Hematopoietic multipotent progenitor cell treated with erythropoietin and hydrocortisone succinate and interleukin-3 and kit ligand, for 4 days (in vitro differentiated cells): ENCODE measurements around the gene UNC13B.
"Not testable (repeated sequence)": the region's sequence is repeated elsewhere in the genome, so short reads cannot be mapped to it uniquely, and the experiment has no call there.

Experiments used
- DNase-seq: peaks from one replicate; pipeline ENCODE4 v3.0.0-alpha.2; 2015

UNC13B gene

GRCh38 chr9:35164711-35165110, 2.9 kb downstream of the UNC13B start:
- peak; percentile 9 for DNase-seq

DNA sequence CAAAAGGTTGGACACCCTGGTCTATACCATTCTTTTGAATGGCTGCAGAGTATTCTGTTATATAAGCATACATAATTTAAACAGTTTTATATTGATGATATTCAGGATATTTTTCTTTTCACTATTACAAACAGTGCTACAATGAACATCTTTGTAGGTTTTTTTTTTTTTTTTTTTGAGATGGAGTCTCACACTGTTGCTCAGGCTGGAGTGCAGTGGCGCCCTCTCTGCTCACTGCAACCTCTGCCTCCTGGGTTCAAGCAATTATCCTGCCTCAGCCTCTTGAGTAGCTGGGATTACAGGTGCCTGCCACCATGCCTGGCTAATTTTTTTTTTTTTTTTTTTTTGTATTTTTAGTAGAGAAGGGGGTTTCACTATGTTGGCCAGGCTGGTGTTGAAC, 5.6 kb downstream of the UNC13B start:
- DNase-seq, result not testable (repeated sequence)

- no peak for DNase-seq
Measured at GRCh38 chr9:35168963-35169362, 7.2 kb downstream of the UNC13B start.

GRCh38 chr9:35172878-35173277, 11.1 kb downstream of the UNC13B start:
- no peak for DNase-seq

- DNase-seq, result no peak
Measured at GRCh38 chr9:35177520-35177919, 15.7 kb downstream of the UNC13B start.

DNA sequence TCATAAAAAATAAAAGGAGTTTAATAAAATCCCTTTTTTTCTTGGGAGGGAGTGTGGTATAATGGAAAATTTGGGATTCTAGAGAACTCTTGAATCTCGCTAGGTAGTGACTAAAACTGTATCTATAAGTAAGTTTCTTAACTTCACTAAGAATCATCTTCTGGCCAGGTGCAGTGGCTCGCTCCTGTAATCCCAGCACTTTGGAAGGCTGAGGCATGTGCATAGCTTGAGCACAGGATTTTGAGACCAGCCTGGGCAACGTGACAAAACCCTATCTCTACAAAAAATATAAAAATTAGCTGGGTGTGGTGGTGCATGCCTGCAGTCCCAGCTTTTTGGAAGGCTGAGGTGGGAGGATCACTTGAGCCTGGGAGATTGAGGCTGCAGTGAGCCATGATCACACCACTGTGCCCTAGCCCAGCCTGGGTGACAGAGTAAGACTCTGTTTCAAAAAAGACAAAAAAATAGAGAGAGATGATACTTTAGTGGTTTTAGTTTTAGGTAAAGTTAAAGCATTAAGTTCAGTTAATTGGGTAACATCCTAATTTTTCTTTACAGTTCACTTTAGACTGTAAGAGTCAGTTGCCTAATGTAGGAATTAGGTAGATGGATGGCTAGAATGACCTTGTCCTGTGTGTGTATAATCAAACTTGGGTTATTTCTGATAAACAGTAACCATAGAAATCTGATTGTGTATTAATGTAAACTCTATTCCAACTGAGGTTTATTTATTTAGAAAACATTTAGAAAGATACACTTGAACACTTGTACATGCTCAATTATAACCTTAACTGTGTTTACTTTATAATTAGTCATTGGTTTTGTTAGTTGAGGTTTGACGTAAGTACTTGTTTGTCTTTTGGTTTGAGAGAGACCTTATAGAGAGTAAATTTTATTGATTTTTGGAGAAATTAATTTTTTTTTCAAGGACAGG, 17.8 kb downstream of the UNC13B start:
- no peak for DNase-seq

- no peak for DNase-seq
Measured at GRCh38 chr9:35180801-35181200, 19.0 kb downstream of the UNC13B start.

- not testable (repeated sequence) for DNase-seq
Measured at GRCh38 chr9:35182401-35182800, 20.6 kb downstream of the UNC13B start.

DNA sequence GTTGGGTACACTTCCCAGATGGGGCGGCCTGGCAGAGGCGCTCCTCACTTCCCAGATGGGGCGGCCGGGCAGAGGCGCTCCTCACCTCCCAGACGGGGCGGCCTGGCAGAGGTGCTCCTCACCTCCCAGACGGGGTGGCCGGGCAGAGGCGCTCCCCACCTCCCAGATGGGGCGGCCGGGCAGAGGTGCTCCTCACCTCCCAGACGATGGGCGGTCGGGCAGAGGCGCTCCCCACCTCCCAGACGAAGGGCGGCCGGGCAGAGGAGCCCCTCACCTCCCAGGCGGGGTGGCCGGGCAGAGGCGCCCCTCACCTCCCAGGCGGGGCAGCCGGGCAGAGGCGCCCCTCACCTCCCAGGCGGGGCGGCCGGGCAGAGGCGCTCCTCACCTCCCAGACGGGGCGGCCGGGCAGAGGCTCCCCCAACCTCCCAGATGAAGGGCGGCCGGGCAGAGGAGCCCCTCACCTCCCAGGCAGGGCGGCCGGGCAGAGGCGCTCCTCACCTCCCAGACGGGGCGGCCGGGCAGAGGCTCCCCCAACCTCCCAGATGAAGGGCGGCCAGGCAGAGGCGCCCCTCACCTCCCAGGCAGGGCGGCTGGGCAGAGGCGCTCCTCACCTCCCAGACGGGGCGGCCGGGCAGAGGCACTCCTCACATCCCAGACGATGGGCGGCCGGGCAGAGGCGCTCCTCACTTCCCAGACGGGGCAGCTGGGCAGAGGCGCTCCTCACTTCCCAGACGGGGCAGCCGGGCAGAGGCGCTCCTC, 21.4 kb downstream of the UNC13B start:
- not testable (repeated sequence) for DNase-seq

- not testable (repeated sequence) for DNase-seq
Measured at GRCh38 chr9:35183755-35184480, 22.1 kb downstream of the UNC13B start.

DNA sequence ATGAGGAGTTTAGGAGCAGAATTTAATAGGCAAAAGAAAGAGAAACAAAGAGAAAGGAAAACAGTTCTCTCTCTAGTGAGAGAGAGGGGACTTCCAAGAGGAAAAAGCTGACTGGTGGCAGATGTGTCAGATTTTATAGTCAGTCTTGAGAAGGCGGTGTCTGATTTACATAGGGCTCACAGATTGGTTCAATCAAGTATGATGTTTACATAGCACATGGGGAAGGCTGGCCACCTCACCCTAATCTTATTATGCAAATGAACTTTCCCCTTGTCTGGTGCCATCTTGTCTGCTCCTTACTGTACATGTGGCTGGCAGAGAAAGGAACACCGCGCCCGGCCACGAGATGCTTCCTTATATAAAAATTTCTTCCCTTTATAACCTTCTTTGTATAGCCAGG, 24.7 kb downstream of the UNC13B start:
- no peak for DNase-seq

DNA sequence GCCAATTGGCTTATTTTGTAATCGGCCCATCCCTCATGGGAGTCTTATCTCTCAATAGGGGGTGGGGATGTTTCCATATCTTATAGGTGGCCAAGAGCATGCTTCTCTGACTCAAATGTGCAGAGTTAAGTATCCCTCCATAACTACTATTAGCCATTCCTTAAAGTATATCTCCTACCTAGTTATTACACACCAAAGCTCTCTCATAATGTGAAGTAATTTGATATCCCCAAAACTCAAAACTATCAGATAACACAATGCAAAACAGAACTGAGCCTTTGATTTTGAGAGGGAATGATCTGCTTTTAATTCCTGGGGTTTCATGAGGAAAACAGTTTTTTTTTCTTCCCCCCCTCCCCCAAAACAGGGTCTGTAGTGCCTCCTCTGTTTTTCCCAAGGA, 28.4 kb downstream of the UNC13B start:
- DNase-seq, result no peak

DNA sequence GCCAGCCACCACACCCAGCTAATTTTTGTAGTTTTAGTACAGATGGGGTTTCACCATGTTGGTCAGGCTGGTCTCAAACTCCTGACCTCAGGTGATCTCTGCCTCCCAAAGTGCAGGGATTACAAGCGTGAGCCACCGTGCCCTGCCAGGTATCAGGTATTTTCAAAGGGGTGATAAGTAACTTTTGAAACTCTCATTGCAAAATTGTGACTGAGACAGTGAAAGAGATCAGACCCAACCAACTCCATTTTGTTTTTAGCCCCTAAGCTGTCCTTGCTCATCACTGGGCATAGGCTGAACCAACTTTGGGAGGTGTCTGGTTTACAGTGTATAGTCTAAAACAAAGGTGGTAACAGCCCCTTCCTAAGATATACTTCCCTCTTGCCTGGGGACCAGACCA, 29.3 kb downstream of the UNC13B start:
- DNase-seq, result no peak

DNA sequence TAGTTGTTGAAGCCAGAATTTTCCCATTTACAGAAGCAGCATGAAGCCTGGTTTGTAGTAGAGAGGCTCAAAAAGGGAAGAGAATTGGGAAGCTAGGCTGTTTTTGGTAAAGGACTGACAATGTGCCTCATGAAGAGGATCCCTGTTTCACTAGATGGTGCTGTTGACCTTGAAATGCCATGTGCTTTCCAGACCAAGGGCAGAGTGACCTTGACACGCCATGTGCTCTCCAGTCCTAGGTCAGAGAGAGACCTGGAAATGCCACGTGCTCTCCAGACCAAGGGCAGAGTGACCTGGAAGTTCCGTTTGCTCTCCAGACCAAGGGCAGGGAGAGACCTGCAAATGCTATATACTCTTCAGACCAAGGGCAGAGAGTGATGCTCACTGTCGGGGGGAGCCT, 32.0 kb downstream of the UNC13B start:
- peak; percentile 2 for DNase-seq

DNA sequence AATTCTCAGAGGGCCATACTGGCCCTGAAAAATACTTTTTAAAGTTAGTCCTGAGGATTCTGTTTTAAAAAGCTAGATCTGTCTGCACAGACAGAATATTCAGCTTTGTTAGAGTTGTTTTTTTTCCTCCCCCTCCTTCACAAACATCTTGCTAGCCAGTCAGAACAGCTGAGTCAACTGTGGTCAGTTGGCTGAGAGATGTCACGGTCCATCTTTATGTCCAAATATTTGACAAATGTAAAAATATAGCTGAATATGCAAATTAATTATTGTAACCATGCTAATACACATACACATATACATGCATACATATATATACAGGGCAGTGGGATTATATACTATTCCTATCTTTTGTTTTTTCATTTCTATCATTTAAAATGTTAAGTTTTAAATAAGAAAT, 33.9 kb downstream of the UNC13B start:
- no peak for DNase-seq

GRCh38 chr9:35198191-35198590, 36.4 kb downstream of the UNC13B start:
- DNase-seq, result no peak

DNA sequence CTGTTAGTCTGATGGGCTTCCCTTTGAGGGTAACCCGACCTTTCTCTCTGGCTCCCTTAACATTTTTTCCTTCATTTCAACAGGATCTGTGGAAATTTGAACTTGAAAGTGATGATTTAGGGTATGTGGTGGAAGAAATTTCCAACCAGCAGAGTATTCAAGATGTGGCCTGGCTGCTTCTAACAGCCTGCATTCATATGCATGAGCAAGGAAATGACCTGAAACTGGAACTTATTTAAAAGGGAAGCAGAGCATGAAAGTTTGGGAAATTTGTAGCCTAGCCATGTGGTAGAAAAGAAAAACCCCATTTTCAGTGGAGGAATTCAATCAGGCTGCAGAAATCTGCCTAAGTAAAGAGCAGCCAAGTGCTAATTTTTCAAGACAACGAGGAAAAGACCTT, 41.7 kb downstream of the UNC13B start:
- no peak for DNase-seq

DNA sequence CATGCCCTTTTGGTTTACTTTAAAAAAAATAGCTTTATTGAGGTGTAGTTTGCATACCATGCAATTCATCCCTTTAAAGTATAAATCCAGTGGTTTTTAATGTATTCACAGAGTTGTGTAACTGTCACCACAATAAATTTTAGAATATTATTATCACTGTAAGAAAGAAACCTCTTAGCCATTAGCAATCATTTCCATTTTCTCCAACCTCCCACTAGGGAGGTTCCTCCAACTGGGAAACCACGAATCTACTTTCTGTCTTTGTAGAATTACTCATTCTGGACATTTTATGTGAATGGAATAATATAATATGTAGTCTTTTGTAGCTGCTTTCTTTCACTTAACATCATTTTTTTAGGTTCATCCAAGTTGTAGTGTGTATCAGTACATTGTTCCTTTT, 43.5 kb downstream of the UNC13B start:
- no peak for DNase-seq

DNA sequence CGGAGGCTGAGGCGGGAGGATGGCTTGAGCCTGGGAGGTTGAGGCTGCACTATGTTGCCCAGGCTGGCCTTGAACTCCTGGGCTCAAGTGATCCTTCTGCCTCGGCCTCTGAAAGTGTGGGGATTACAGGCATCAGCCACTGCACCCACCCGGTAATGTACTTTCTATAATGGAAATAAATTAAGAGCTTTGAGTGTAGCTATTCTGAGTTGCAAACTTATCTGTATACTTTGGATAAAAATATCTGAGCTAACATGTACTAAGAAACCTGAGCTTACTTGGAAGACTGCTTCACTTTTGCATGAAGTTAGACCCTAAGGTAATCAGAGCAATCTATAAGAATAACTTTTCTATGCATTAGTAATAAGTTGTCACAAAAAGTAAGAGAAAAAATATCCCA, 50.0 kb downstream of the UNC13B start:
- DNase-seq, result no peak

- no peak for DNase-seq
Measured at GRCh38 chr9:35220659-35221338, 59.0 kb downstream of the UNC13B start.

GRCh38 chr9:35225677-35226076, 63.9 kb downstream of the UNC13B start:
- DNase-seq, result no peak

DNA sequence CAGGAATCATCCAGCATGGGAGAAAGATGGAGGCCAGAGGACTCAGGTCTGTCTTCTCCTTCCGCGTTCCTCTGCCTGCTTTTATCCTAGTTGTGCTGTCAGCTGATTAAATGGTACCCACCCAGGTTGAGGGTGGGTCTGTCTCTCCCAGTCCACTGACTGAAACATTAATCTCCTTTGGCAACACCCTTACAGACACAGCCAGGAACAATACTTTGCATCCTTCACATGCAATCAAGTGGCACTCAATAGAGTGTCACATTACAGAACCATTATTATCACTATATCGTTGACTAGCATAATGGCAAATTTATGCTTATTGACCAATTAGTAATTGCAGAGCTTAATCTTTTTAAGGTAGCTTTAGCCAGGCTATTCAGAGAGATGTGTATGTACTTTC, 64.8 kb downstream of the UNC13B start:
- DNase-seq, result no peak

- no peak for DNase-seq
Measured at GRCh38 chr9:35227284-35227683, 65.5 kb downstream of the UNC13B start.
